Right hindlimb (tissue), 1 donor: ENCODE results near the gene PNPLA1.

ENCODE experiments used
- DNase-seq: peaks from one replicate; pipeline ENCODE4 v3.0.0-alpha.2; 2018

Gene PNPLA1

GRCh38 chr6:36339146-36339545 lies 69.3 kb downstream of the PNPLA1 start:
- no peak for DNase-seq

GRCh38 chr6:36340306-36340617 lies 70.4 kb downstream of the PNPLA1 start:
- DNase-seq, result no peak

GRCh38 chr6:36340618-36341454 lies 71.0 kb downstream of the PNPLA1 start:
- DNase-seq, result peak; percentile 76

- DNase-seq, result no peak
Measured at GRCh38 chr6:36343109-36343680, 73.3 kb downstream of the PNPLA1 start.

GRCh38 chr6:36345681-36346466 lies 76.0 kb downstream of the PNPLA1 start:
- no peak for DNase-seq

- DNase-seq, result no peak
Measured at GRCh38 chr6:36346486-36347273, 76.8 kb downstream of the PNPLA1 start.

GRCh38 chr6:36347621-36348020 lies 77.8 kb downstream of the PNPLA1 start:
- DNase-seq, result no peak

- no peak for DNase-seq
Measured at GRCh38 chr6:36349240-36349639, 79.4 kb downstream of the PNPLA1 start.

- DNase-seq, result no peak
Measured at GRCh38 chr6:36350082-36350481, 80.2 kb downstream of the PNPLA1 start.

GRCh38 chr6:36350681-36351571 lies 81.1 kb downstream of the PNPLA1 start:
- DNase-seq, result no peak

GRCh38 chr6:36352477-36353157 lies 82.8 kb downstream of the PNPLA1 start:
- no peak for DNase-seq

GRCh38 chr6:36353411-36353915 lies 83.6 kb downstream of the PNPLA1 start:
- no peak for DNase-seq

GRCh38 chr6:36355819-36356218 lies 86.0 kb downstream of the PNPLA1 start:
- DNase-seq, result no peak

- DNase-seq, result no peak
Measured at GRCh38 chr6:36357872-36358225, 88.0 kb downstream of the PNPLA1 start.
